BE2C (cell line): ENCODE data around the gene ABHD12.

ENCODE experiments used
- DNase-seq: peaks from one replicate; pipeline ENCODE4 v3.0.0-alpha.2; 2020
- H3K27me3 ChIP-seq: fragments of 250-450 bp; sonication (Bioruptor Pico); 2 replicates; pipeline ENCODE4 v1.5.1; 2020; ENCODE audit warnings: mild to moderate bottlenecking
- H3K36me3 ChIP-seq: fragments of 250-450 bp; sonication (Bioruptor Pico); 2 replicates; pipeline ENCODE4 v1.5.1; 2020; ENCODE audit warnings: mild to moderate bottlenecking
- H3K4me1 ChIP-seq: fragments of 250-450 bp; sonication (Bioruptor Pico); 2 replicates; pipeline ENCODE4 v1.5.1; 2020
- H3K4me3 ChIP-seq: 2 replicates; pipeline ENCODE4 v1.5.1; 2011; ENCODE audit warnings: low read depth, low read length
- H3K9me3 ChIP-seq: fragments of 250-450 bp; sonication (Bioruptor Pico); 2 replicates; pipeline ENCODE4 v1.5.1; 2020
- TF ChIP-seq, protein P1 (sequence below): IDR thresholded peaks from 2 replicates; pipeline ENCODE4 v1.5.1; 2012; ENCODE audit warnings: mild to moderate bottlenecking, low read depth, low read length

Gene ABHD12

DNA sequence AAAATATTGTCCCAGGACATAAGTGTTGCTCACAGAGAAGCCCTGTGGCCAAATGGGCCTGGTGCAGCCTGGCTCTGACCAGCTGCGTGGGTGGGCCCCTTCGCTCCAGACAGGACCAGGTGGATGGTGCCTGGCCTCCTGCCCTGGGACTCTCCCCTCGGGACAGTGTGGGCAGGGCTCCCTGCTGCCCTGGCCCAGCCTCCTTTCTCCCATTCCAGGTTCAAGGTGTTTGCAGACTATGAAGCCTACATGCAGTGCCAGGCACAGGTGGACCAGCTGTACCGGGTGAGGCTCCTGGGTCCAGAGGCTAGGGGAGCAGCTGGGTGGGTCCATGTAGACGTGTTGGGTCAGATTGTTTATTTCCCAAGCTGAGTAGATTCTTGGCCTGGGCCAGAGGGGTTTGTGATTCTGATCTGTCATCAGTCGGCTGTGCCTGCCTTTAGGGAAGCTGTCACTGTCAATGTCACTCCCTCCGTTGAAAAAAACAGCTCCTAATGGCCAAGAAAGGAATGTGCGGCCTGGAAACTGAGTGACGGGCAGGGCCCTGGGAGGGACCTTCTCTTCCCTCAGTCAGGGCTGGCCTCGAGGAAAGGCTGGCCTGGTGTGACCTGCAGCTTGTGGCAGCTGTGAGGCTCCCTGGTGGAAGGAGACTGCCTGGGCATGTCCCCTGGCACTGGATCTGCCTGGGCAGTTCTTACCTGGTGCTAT is 95.1 kb downstream of the ABHD12 start:
- TF ChIP-seq, protein P1, sequence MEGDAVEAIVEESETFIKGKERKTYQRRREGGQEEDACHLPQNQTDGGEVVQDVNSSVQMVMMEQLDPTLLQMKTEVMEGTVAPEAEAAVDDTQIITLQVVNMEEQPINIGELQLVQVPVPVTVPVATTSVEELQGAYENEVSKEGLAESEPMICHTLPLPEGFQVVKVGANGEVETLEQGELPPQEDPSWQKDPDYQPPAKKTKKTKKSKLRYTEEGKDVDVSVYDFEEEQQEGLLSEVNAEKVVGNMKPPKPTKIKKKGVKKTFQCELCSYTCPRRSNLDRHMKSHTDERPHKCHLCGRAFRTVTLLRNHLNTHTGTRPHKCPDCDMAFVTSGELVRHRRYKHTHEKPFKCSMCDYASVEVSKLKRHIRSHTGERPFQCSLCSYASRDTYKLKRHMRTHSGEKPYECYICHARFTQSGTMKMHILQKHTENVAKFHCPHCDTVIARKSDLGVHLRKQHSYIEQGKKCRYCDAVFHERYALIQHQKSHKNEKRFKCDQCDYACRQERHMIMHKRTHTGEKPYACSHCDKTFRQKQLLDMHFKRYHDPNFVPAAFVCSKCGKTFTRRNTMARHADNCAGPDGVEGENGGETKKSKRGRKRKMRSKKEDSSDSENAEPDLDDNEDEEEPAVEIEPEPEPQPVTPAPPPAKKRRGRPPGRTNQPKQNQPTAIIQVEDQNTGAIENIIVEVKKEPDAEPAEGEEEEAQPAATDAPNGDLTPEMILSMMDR: no peak
- Histone ChIP-seq H3K4me3 (no peak overlapping the region), H3K27me3 (no peaks in the 10 kb centered on the region), H3K4me1 (peaks cover 23% of the 10 kb centered on the region), H3K36me3 (peaks cover 26% of the 10 kb centered on the region), H3K9me3 (no peaks in the 10 kb centered on the region)
- peak; percentile 67 for DNase-seq

DNA sequence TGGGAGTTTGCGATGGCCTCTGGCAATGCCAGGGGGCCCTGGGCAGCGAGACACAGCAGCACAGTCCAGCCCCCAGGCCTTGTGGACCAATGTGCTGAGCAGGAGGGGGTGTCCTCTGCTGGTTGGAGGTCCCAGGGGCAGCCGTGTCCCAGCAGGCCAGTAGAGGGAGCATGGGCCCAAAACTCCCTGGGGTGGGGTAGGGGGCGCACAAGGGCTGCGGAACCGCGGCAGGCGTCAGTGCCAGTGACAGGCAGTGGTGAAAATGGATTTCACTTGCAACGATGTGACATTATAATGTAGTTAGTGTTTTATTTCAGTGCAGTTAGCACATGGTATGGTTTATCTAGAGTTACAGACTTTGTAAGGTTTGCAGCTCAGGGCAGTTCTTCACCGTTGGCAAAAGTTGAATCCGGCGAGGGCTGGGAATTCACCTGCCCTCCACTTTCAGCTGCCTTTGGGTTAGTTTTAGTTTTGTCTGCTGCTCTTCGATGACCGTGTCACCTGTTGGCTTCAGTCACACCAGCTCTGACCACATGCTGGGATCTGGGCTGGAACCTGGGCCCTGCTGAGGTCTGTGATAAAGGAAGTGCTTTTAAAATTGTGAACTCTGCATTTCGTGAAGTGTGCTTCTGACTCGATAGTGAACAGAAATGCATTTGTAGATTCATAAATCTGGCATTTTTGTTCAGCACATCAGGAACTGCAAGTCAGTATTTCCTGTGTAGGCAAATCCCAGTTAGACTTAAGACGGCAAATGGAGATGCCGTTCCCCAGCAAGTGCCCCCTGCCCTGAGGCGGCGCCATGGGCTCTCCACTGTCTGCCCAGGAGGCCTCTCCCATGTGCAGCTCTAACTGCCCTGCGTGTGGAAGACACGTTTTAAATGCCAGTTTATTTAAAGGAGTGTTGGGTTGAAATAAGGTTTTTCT is 95.9 kb downstream of the ABHD12 start:
- H3K4me1 ChIP-seq: peaks cover 23% of the 10 kb centered on the region
- TF ChIP-seq, protein P1: peak; percentile 100

DNA sequence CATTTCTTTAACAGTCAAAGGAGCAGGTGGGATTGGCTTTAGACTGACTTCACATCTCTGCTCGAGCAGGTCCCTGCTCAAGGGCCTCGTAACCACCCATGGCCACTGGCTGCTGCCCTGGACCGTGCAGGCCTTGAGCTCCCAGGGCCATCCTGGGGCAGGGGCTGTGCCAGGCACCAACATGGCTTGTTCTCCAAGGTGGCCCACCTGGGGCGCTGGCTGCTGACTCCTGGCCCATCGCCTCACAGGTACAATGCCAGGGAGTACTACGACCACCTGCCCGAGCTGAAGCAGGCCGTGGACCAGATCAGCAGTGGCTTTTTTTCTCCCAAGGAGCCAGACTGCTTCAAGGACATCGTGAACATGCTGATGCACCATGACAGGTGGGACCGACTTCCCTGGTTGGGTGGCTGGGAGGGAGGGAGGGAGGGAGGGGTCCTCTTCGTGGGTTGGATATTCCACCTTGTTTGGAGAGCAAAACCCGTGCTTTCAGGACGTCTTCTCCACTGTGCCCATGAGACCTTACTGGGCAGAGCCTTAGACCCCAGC is 96.7 kb downstream of the ABHD12 start:
- DNase-seq: no peak
- TF ChIP-seq, protein P1: no peak
- peaks cover 23% of the 10 kb centered on the region for H3K4me1 ChIP-seq
- no peak overlapping the region for H3K4me3 ChIP-seq
- no peaks in the 10 kb centered on the region for H3K27me3 ChIP-seq
- no peaks in the 10 kb centered on the region for H3K9me3 ChIP-seq
- peaks cover 35% of the 10 kb centered on the region for H3K36me3 ChIP-seq

More for the DNA sequence above, 95.9 kb downstream of the ABHD12 start:
- no peak overlapping the region for H3K4me3 ChIP-seq
- H3K36me3 ChIP-seq: peaks cover 33% of the 10 kb centered on the region
- peak; percentile 86 for DNase-seq
- no peaks in the 10 kb centered on the region for H3K27me3 ChIP-seq
- no peaks in the 10 kb centered on the region for H3K9me3 ChIP-seq

DNA sequence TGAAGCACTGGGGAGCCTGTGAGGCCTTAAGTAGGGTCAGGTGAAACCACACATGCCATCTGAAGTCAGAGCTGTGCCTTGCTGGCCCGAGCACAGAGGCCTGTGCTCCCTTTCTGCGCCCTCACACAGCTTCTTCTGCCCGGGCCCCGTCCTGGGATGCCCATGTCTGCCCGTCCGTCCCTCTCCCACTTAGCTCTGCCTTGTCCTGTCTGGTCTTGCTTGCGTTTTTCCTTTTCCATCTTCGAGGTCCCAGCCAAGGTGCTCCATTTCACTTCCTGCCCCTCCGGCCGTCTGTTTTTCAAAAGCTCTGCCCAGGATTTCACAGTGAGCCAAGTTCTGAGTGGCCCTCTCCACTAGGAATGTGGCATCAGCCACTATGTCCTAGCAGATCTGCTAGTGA is 97.1 kb downstream of the ABHD12 start:
- TF ChIP-seq, protein P1: no peak
- Histone ChIP-seq H3K27me3 (no peaks in the 10 kb centered on the region), H3K36me3 (peaks cover 39% of the 10 kb centered on the region), H3K4me1 (peaks cover 23% of the 10 kb centered on the region), H3K9me3 (no peaks in the 10 kb centered on the region), H3K4me3 (no peak overlapping the region)
- no peak for DNase-seq

DNA sequence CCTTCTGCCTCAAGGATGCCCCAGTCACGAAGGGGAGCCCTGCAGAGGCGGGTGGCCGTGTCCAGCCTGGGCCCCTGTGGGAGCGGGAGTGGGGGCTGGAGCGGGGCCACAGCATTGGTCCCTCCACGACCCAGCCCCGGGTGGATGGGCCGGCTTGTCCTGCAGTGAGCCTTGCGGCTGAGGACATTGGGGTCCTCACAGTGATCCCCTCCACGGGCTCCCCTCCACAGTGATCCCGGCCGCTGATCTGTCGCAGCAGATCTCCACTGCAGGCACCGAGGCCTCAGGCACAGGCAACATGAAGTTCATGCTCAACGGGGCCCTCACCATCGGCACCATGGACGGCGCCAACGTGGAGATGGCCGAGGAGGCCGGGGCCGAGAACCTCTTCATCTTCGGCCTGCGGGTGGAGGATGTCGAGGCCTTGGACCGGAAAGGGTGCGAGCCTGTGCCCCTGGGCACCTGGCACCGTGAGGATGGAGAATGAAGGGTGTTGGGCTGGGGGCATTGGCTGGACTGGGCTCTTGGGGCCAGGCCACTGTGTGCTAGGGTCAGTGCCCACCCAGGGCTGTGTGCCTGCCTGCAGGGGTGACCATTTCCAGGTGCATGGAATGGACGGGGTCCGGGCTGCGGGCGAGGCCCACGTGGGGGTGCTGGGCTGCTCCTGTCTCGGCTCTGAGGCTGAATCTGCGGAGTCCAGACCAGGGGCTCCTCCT is 98.3 kb downstream of the ABHD12 start:
- peaks cover 23% of the 10 kb centered on the region for H3K4me1 ChIP-seq
- H3K4me3 ChIP-seq: no peak overlapping the region
- DNase-seq: no peak
- no peaks in the 10 kb centered on the region for H3K9me3 ChIP-seq
- TF ChIP-seq, protein P1: no peak
- H3K27me3 ChIP-seq: no peaks in the 10 kb centered on the region
- H3K36me3 ChIP-seq: peaks cover 47% of the 10 kb centered on the region
